ENCODE results near the gene RNF182.
"Not testable (repeated sequence)": the region's sequence is repeated elsewhere in the genome, so short reads cannot be mapped to it uniquely, and the experiment has no call there.

RNF182 gene

GRCh38 chr6:13965582-13966127 is 40.9 kb downstream of the RNF182 start:
- no peak for DNase-seq (ENCODE audit: low read depth, low spot score)

- no peak for DNase-seq (ENCODE audit: low read depth, low spot score)
These were observed 46.6 kb downstream of the RNF182 start for GRCh38 chr6:13971303-13971702.

GRCh38 chr6:13972602-13973001 is 47.9 kb downstream of the RNF182 start:
- not testable (repeated sequence) for DNase-seq (ENCODE audit: low read depth, low spot score)

GRCh38 chr6:13973422-13973821 is 48.7 kb downstream of the RNF182 start:
- not testable (repeated sequence) for DNase-seq (ENCODE audit: low read depth, low spot score)

- DNase-seq (ENCODE audit: low read depth, low spot score), result no peak
These were observed 53.4 kb downstream of the RNF182 start for GRCh38 chr6:13978102-13978640.

GRCh38 chr6:13978787-13979186 is 54.0 kb downstream of the RNF182 start:
- no peak for DNase-seq (ENCODE audit: low read depth, low spot score)

- DNase-seq (ENCODE audit: low read depth, low spot score), result no peak
These were observed 54.8 kb downstream of the RNF182 start for GRCh38 chr6:13979284-13980171.

- DNase-seq (ENCODE audit: low read depth, low spot score), result no peak
These were observed 55.8 kb downstream of the RNF182 start for GRCh38 chr6:13980534-13980933.

GRCh38 chr6:13985663-13986325 is 61.0 kb downstream of the RNF182 start:
- no peak for DNase-seq (ENCODE audit: low read depth, low spot score)

- no peak for DNase-seq (ENCODE audit: low read depth, low spot score)
These were observed 62.1 kb downstream of the RNF182 start for GRCh38 chr6:13986700-13987399.

- no peak for DNase-seq (ENCODE audit: low read depth, low spot score)
These were observed 62.7 kb downstream of the RNF182 start for GRCh38 chr6:13987400-13987865.

GRCh38 chr6:13988049-13988738 is 63.4 kb downstream of the RNF182 start:
- no peak for DNase-seq (ENCODE audit: low read depth, low spot score)

GRCh38 chr6:13988908-13989307 is 64.2 kb downstream of the RNF182 start:
- DNase-seq (ENCODE audit: low read depth, low spot score), result no peak

- no peak for DNase-seq (ENCODE audit: low read depth, low spot score)
These were observed 64.9 kb downstream of the RNF182 start for GRCh38 chr6:13989496-13990144.

GRCh38 chr6:13990796-13991195 is 66.0 kb downstream of the RNF182 start:
- DNase-seq (ENCODE audit: low read depth, low spot score), result no peak

GRCh38 chr6:13991393-13991792 is 66.6 kb downstream of the RNF182 start:
- no peak for DNase-seq (ENCODE audit: low read depth, low spot score)

- DNase-seq (ENCODE audit: low read depth, low spot score), result no peak
These were observed 67.8 kb downstream of the RNF182 start for GRCh38 chr6:13992417-13993055.

- DNase-seq (ENCODE audit: low read depth, low spot score), result no peak
These were observed 68.7 kb downstream of the RNF182 start for GRCh38 chr6:13993416-13993815.

- no peak for DNase-seq (ENCODE audit: low read depth, low spot score)
These were observed 73.6 kb downstream of the RNF182 start for GRCh38 chr6:13998356-13998755.

GRCh38 chr6:14000901-14001300 is 76.1 kb downstream of the RNF182 start:
- DNase-seq (ENCODE audit: low read depth, low spot score), result no peak

All from activated naive CD8-positive, alpha-beta T cell treated with anti-CD3 and anti-CD28 coated beads, Interleukin-2, amount 50 U/mL, for 16 hours (primary cell).